Measurements from ENCODE around the gene ZNF12. TPM values are rescaled to one million over a fixed set of nuclear protein-coding genes. Genes with fewer than 3 reads are reported as not detected.

Gene ZNF12
- total RNA-seq, 2 donors from 2014 or later, result 24.2 to 29.4 TPM

- Histone ChIP-seq H3K4me1 (ENCODE audit: control insufficient read depth, insufficient read depth, low read length) (no peaks in the 10 kb centered on the region), H3K4me3 (ENCODE audit: low read length) (no peak overlapping the region), H3K9ac (ENCODE audit: extremely low read depth, low read length, poor library complexity, severe bottlenecking) (no peak overlapping the region), H3K27me3 (ENCODE audit: control insufficient read depth, insufficient read depth, low read length, poor library complexity, severe bottlenecking) (no peaks in the 10 kb centered on the region), H3K36me3 (ENCODE audit: control insufficient read depth, insufficient read depth, low read length) (peaks cover 15% of the 10 kb centered on the region), H3K27ac (ENCODE audit: low read depth, low read length) (no peak overlapping the region), H3K9me3 (ENCODE audit: control insufficient read depth, low read length) (no peaks in the 10 kb centered on the region)
- no peak for TF ChIP-seq CTCF (conservative IDR thresholded peaks at IDR 0.05)
- Mint-ChIP-seq H3K36me3 (ENCODE audit: low read depth) (peaks cover 33% of the 10 kb centered on the region), H3K4me3 (no peak overlapping the region), H3K27ac (no peak overlapping the region), H3K9me3 (peaks cover 17% of the 10 kb centered on the region), H3K4me1 (no peaks in the 10 kb centered on the region), H3K27me3 (ENCODE audit: insufficient read depth) (no peaks in the 10 kb centered on the region)
- peak; percentile 25 for DNase-seq
- WGBS, 2 experiments (ENCODE audit: insufficient coverage in 1 of 2, insufficient read length in 1 of 2), result 96 to 97% methylated on average over 75 of the region's 75 CpGs
These were observed 54.2 kb downstream of the ZNF12 start for GRCh38 chr7:6652446-6653011.

GRCh38 chr7:6651851-6652445, 54.8 kb downstream of the ZNF12 start:
- 95 to 96% methylated on average over 30 to 32 of the region's 32 CpGs for WGBS, 2 experiments (ENCODE audit: insufficient coverage in 1 of 2, insufficient read length in 1 of 2)
- H3K9ac ChIP-seq (ENCODE audit: extremely low read depth, low read length, poor library complexity, severe bottlenecking), result no peak overlapping the region
- peaks cover 33% of the 10 kb centered on the region for H3K36me3 Mint-ChIP-seq (ENCODE audit: low read depth)
- no peaks in the 10 kb centered on the region for H3K4me1 Mint-ChIP-seq
- H3K4me3 ChIP-seq (ENCODE audit: low read length), result no peak overlapping the region
- H3K27me3 Mint-ChIP-seq (ENCODE audit: insufficient read depth), result no peaks in the 10 kb centered on the region
- peak; percentile 33 for DNase-seq
- H3K27me3 ChIP-seq (ENCODE audit: control insufficient read depth, insufficient read depth, low read length, poor library complexity, severe bottlenecking), result no peaks in the 10 kb centered on the region
- no peak for TF ChIP-seq CTCF (conservative IDR thresholded peaks at IDR 0.05)
- no peak overlapping the region for H3K4me3 Mint-ChIP-seq
- H3K27ac Mint-ChIP-seq, result no peak overlapping the region
- no peaks in the 10 kb centered on the region for H3K9me3 ChIP-seq (ENCODE audit: control insufficient read depth, low read length)
- H3K36me3 ChIP-seq (ENCODE audit: control insufficient read depth, insufficient read depth, low read length), result peaks cover 15% of the 10 kb centered on the region
- H3K9me3 Mint-ChIP-seq, result peaks cover 17% of the 10 kb centered on the region
- H3K27ac ChIP-seq (ENCODE audit: low read depth, low read length), result no peak overlapping the region
- no peaks in the 10 kb centered on the region for H3K4me1 ChIP-seq (ENCODE audit: control insufficient read depth, insufficient read depth, low read length)

- TF ChIP-seq CTCF (conservative IDR thresholded peaks at IDR 0.05), result no peak
- Mint-ChIP-seq H3K36me3 (ENCODE audit: low read depth) (peaks cover 39% of the 10 kb centered on the region), H3K27ac (no peak overlapping the region), H3K4me3 (no peak overlapping the region), H3K4me1 (no peaks in the 10 kb centered on the region), H3K27me3 (ENCODE audit: insufficient read depth) (no peaks in the 10 kb centered on the region), H3K9me3 (peaks cover 17% of the 10 kb centered on the region)
- no peak overlapping the region for H3K4me3 ChIP-seq (ENCODE audit: low read length)
- H3K36me3 ChIP-seq (ENCODE audit: control insufficient read depth, insufficient read depth, low read length), result peaks cover 15% of the 10 kb centered on the region
- 94 to 95% methylated on average over 9 to 12 of the region's 12 CpGs for WGBS, 2 experiments (ENCODE audit: insufficient coverage in 1 of 2, insufficient read length in 1 of 2)
- H3K4me1 ChIP-seq (ENCODE audit: control insufficient read depth, insufficient read depth, low read length), result no peaks in the 10 kb centered on the region
- H3K9ac ChIP-seq (ENCODE audit: extremely low read depth, low read length, poor library complexity, severe bottlenecking), result no peak overlapping the region
- H3K9me3 ChIP-seq (ENCODE audit: control insufficient read depth, low read length), result no peaks in the 10 kb centered on the region
- peak; percentile 15 for DNase-seq
- H3K27ac ChIP-seq (ENCODE audit: low read depth, low read length), result no peak overlapping the region
- no peaks in the 10 kb centered on the region for H3K27me3 ChIP-seq (ENCODE audit: control insufficient read depth, insufficient read depth, low read length, poor library complexity, severe bottlenecking)
These were observed 56.2 kb downstream of the ZNF12 start for GRCh38 chr7:6650521-6651011.

Measured in endodermal cell (in vitro differentiated cells).